ENCODE results near the gene MAB21L3.

MAB21L3 gene

GRCh38 chr1:116167625-116168276 is 56.6 kb downstream of the MAB21L3 start:
- DNase-seq: no peak

- no peak for DNase-seq
Observed at GRCh38 chr1:116168277-116169032, 57.3 kb downstream of the MAB21L3 start.

DNA sequence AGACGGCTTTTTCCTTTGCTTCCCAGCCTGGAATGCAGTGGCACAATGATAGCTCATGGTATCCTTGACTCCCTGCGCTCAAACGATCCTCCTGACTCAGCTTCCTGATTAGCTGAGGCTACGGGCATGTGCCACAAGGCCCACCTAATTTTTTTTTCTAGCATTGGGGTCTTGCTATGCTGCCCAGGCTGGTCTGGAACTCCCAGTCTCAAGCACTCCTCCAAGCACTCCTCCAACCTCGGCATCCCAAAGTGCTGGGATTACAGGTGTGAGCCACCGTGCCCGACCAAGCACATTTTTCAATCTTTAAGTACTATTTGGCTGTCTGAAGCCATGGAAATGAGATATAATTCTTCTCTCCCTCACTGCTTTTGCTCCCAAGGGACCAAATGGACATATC is 58.7 kb downstream of the MAB21L3 start:
- DNase-seq: no peak

GRCh38 chr1:116170721-116171589 is 59.8 kb downstream of the MAB21L3 start:
- no peak for DNase-seq

- DNase-seq: no peak
Observed at GRCh38 chr1:116172666-116173065, 61.5 kb downstream of the MAB21L3 start.

DNA sequence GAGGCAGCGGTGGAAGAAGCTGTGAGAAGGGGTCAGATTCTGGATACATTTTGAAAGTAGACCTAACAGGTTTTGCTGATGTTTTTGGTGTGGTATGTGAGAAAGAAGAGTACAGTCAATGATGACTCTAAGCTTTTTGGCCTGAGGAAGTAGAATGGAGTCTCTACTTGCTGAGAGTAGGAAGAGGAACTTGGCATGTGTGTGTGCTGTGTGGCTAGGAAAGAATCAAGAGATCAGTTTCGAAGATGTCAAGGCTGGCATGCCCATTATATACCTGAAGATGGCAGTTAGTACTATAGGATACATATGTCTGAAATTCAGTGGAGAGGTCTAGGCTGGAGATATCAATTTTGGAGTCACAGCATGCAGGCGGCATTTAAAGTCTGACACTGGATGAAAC is 64.4 kb downstream of the MAB21L3 start:
- no peak for DNase-seq

- no peak for DNase-seq
Observed at GRCh38 chr1:116176306-116176789, 65.1 kb downstream of the MAB21L3 start.

GRCh38 chr1:116177861-116178260 is 66.7 kb downstream of the MAB21L3 start:
- DNase-seq: no peak

DNA sequence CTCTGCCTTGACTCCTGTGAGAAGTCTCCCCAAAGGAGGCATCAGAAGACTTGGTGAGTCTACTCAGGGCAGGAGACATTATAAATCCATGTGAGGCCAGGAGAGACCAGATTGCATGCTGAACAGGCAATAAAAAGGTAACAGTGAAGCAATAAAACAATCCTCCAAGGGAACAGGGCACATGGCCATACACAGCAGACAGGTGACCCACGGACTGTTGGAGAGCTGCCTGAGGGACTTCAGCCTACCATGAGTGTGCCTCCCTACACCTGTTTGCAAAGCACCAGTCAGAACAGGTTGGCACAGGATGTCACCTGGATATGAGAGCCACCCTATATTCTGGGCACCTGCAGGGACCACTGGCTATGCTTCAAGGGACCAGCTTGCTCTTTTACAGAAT is 67.6 kb downstream of the MAB21L3 start:
- DNase-seq: peak; percentile 68

DNA sequence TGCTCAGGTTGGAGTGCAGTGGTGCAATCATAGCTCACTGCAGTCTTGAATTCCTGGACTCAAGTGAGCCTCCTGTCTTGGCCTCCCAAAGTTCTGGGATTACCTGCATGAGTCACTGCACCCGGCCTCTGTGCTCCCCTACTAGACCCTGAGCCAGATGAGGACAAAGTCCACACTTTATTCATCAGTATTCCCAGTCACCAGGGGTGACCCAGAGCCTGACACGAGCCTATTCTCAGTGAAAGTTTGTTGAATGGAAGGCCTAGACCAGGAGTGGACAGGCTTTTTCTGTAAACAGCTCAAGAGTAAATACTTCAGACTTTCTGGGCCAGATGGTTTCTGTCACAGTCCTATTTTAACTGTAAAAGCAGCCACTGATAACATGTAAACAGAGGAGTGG is 68.2 kb downstream of the MAB21L3 start:
- DNase-seq: no peak

- DNase-seq: no peak
Observed at GRCh38 chr1:116179964-116180363, 68.8 kb downstream of the MAB21L3 start.

- no peak for DNase-seq
Observed at GRCh38 chr1:116182019-116182714, 71.0 kb downstream of the MAB21L3 start.
